H9 (cell line): ENCODE measurements around the gene XPO1. TPM values are rescaled to one million over a fixed set of nuclear protein-coding genes. Genes with fewer than 3 reads are reported as not detected.

Experiments
- DNase-seq: peaks from one replicate; pipeline ENCODE4 v3.0.0-alpha.2; 2017
- H2AFZ ChIP-seq: one replicate; pipeline ENCODE4 v1.6.1; 2013; ENCODE audit warnings: mild to moderate bottlenecking, low read length, control low read depth, moderate library complexity
- H2AK5ac ChIP-seq: 2 replicates; pipeline ENCODE4 v1.6.1; 2013; ENCODE audit warnings: low read length, control low read depth, mixed read lengths; ENCODE audit not compliant: insufficient read length
- H2BK120ac ChIP-seq: one replicate; pipeline ENCODE4 v1.6.1; 2013; ENCODE audit warnings: low read depth, mild to moderate bottlenecking, low read length, control low read depth, inconsistent platforms; ENCODE audit not compliant: poor library complexity, severe bottlenecking
- H2BK12ac ChIP-seq: 2 replicates; pipeline ENCODE4 v1.6.1; 2013; ENCODE audit warnings: low read length, control low read depth, mixed read lengths, low read depth; ENCODE audit not compliant: insufficient read length
- H2BK15ac ChIP-seq: 2 replicates; pipeline ENCODE4 v1.6.1; 2013; ENCODE audit warnings: low read depth, low read length, control low read depth
- H2BK20ac ChIP-seq: one replicate; pipeline ENCODE4 v1.6.1; 2013; ENCODE audit warnings: low read depth, mild to moderate bottlenecking, low read length, control low read depth, inconsistent platforms; ENCODE audit not compliant: poor library complexity, severe bottlenecking
- H2BK5ac ChIP-seq: 2 replicates; pipeline ENCODE4 v1.6.1; 2013; ENCODE audit warnings: low read length, control low read depth, mixed read lengths; ENCODE audit not compliant: insufficient read length
- H3K14ac ChIP-seq: 2 replicates; pipeline ENCODE4 v1.6.1; 2013; ENCODE audit warnings: low read length, control low read depth; ENCODE audit not compliant: insufficient read depth
- H3K18ac ChIP-seq: 2 replicates; pipeline ENCODE4 v1.6.1; 2013; ENCODE audit warnings: low read depth, mild to moderate bottlenecking, mixed read lengths, low read length, control low read depth; ENCODE audit not compliant: insufficient read length
- H3K23ac ChIP-seq: 2 replicates; pipeline ENCODE4 v1.6.1; 2013; ENCODE audit warnings: low read length, control low read depth, mixed read lengths, low read depth; ENCODE audit not compliant: insufficient read length
- H3K23me2 ChIP-seq: 2 replicates; pipeline ENCODE4 v1.6.1; 2013; ENCODE audit warnings: low read depth, mild to moderate bottlenecking, mixed read lengths, low read length, control low read depth; ENCODE audit not compliant: insufficient read length, poor library complexity, severe bottlenecking
- H3K27ac ChIP-seq: 2 replicates; pipeline ENCODE4 v1.5.1; 2013; ENCODE audit warnings: low read length, control low read depth, mixed read lengths, low read depth; ENCODE audit not compliant: insufficient read length
- H3K27me3 ChIP-seq: 2 replicates; pipeline ENCODE4 v1.6.1; 2013; ENCODE audit warnings: low read length, control low read depth, inconsistent platforms; ENCODE audit not compliant: insufficient read depth
- H3K4ac ChIP-seq: 2 replicates; pipeline ENCODE4 v1.6.1; 2013; ENCODE audit warnings: low read depth, mild to moderate bottlenecking, control low read depth, inconsistent platforms, low read length, moderate library complexity
- H3K4me1 ChIP-seq: 2 replicates; pipeline ENCODE4 v1.6.1; 2013; ENCODE audit warnings: low read length, control low read depth, inconsistent platforms; ENCODE audit not compliant: insufficient read depth
- H3K4me2 ChIP-seq: 2 replicates; pipeline ENCODE4 v1.6.1; 2013; ENCODE audit warnings: low read length, control low read depth, mixed read lengths; ENCODE audit not compliant: insufficient read length, insufficient read depth
- H3K56ac ChIP-seq: 2 replicates; pipeline ENCODE4 v1.6.1; 2013; ENCODE audit warnings: low read depth, mild to moderate bottlenecking, mixed read lengths, low read length, control low read depth; ENCODE audit not compliant: insufficient read length
- H3K79me1 ChIP-seq: 2 replicates; pipeline ENCODE4 v1.6.1; 2013; ENCODE audit warnings: low read depth, mild to moderate bottlenecking, moderate library complexity, low read length, control low read depth, inconsistent platforms; ENCODE audit not compliant: insufficient read depth, poor library complexity, severe bottlenecking
- H3K79me2 ChIP-seq: 2 replicates; pipeline ENCODE4 v1.6.1; 2013; ENCODE audit warnings: low read length, control low read depth, inconsistent platforms; ENCODE audit not compliant: insufficient read depth
- H3K9ac ChIP-seq: 2 replicates; pipeline ENCODE4 v1.6.1; 2013; ENCODE audit warnings: low read length, control low read depth, mixed read lengths; ENCODE audit not compliant: insufficient read length; ENCODE audit errors: extremely low read depth
- H3K9me3 ChIP-seq: one replicate; pipeline ENCODE4 v1.6.1; 2013; ENCODE audit warnings: low read depth, low read length, inconsistent platforms; ENCODE audit not compliant: control insufficient read depth
- H3T11ph ChIP-seq: one replicate; pipeline ENCODE4 v1.6.1; 2013; ENCODE audit warnings: mild to moderate bottlenecking, low read length, control low read depth, inconsistent platforms
- H4K20me1 ChIP-seq: one replicate; pipeline ENCODE4 v1.6.1; 2013; ENCODE audit not compliant: control insufficient read depth, insufficient read length, insufficient read depth
- H4K5ac ChIP-seq: 2 replicates; pipeline ENCODE4 v1.6.1; 2013; ENCODE audit warnings: low read depth, mild to moderate bottlenecking, mixed read lengths, low read length, control low read depth; ENCODE audit not compliant: insufficient read length
- H4K8ac ChIP-seq: replicated peaks from 2 replicates; pipeline ENCODE4 v1.6.1; 2013; ENCODE audit warnings: low read length, control low read depth, mixed read lengths, low read depth; ENCODE audit not compliant: insufficient read length
- H4K91ac ChIP-seq: 2 replicates; pipeline ENCODE4 v1.6.1; 2013; ENCODE audit warnings: low read depth, mild to moderate bottlenecking, moderate library complexity, mixed read lengths, low read length, control low read depth; ENCODE audit not compliant: insufficient read length
- H3K27ac Mint-ChIP-seq, 3 experiments: 2 replicates in 2 of 3; 3 replicates in 1 of 3; pipeline ENCODE4 v1.8.0; 2020 to 2021; ENCODE audit warnings: mixed read lengths in 3 of 3, mild to moderate bottlenecking in 1 of 3, moderate library complexity in 1 of 3
- H3K27me3 Mint-ChIP-seq: 2 replicates; pipeline ENCODE4 v1.8.0; 2021; ENCODE audit warnings: low read depth, mild to moderate bottlenecking, moderate library complexity, mixed read lengths
- H3K36me3 Mint-ChIP-seq, 3 experiments: 2 replicates in 2 of 3; 3 replicates in 1 of 3; pipeline ENCODE4 v1.8.0; 2020 to 2021; ENCODE audit warnings: low read depth in 3 of 3, mixed read lengths in 3 of 3; ENCODE audit not compliant: insufficient read depth in 1 of 3
- H3K4me1 Mint-ChIP-seq, 2 experiments: 2 replicates each; pipeline ENCODE4 v1.8.0; 2020; ENCODE audit warnings: mixed read lengths in 2 of 2
- H3K4me3 Mint-ChIP-seq, 2 experiments: 2 replicates in 1 of 2; 3 replicates in 1 of 2; pipeline ENCODE4 v1.8.0; 2020 to 2021; ENCODE audit warnings: mild to moderate bottlenecking in 2 of 2, mixed read lengths in 2 of 2, moderate library complexity in 1 of 2
- H3K9me3 Mint-ChIP-seq, 2 experiments: 2 replicates in 1 of 2; 3 replicates in 1 of 2; pipeline ENCODE4 v1.8.0; 2020; ENCODE audit warnings: mild to moderate bottlenecking in 2 of 2, mixed read lengths in 2 of 2, moderate library complexity in 1 of 2
- WGBS: extraction: QIAGEN DNeasy Blood & Tissue Kit; methylation state at CpG from one replicate; pipeline ENCODE4 v1.1.7; 2013; ENCODE audit warnings: missing lambda C conversion rate, low lambda C conversion rate, mixed read lengths; ENCODE audit not compliant: insufficient read length; ENCODE audit errors: extremely low coverage; 5-methylcytosine and 5-hydroxymethylcytosine counted together
- total RNA-seq: library from RNA; stranded (reverse); gene quantifications from 2 replicates; pipeline ENCODE4 v1.2.1, GENCODE V29; 2021
- TF ChIP-seq, protein P1 (sequence below): fragments of 200-600 bp; sonication (generic); conservative IDR thresholded peaks from 3 replicates; pipeline ENCODE4 v1.8.0; 2021; ENCODE audit warnings: antibody characterized with exemption, mild to moderate bottlenecking

The XPO1 gene
- total RNA-seq, 1 experiment from 2014 or later: 320 TPM

DNA sequence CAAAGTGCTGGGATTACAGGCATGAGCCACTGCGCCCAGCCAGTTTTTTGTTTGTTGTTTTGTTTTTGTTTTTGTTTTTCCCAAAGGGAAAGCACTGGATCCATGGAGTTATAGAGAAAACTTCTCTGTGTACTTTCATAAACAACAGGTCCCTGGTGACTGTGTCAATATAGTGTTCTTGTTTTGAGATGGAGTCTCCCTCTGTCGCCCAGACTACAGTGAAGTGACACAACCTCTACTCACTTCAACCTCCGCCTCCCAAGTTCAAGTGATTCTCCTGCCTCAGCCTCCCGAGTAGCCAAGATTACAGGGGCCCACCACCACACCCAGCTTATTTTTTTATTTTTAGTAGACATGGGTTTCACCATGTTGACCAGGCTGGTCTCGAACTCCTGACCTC lies 83.8 kb downstream of the XPO1 start:
- Histone ChIP-seq H3K14ac (no peak overlapping the region), H3K79me2 (peaks cover 58% of the 10 kb centered on the region; the same call in 1 of the 2 replicates), H3K27ac (no peak overlapping the region), H4K5ac (no peak overlapping the region), H3K27me3 (no peaks in the 10 kb centered on the region), H3K23ac (no peak overlapping the region), H4K20me1 (no peaks in the 10 kb centered on the region), H2AFZ (no peak overlapping the region), H3K18ac (no peak overlapping the region), H3K4me1 (no peaks in the 10 kb centered on the region; the same call in 1 of the 2 replicates), H3K79me1 (peaks cover 6% of the 10 kb centered on the region), H2BK12ac (no peak overlapping the region), H3K56ac (no peak overlapping the region), H4K8ac (no peak overlapping the region), H2BK120ac (no peak overlapping the region), H3K4ac (no peak overlapping the region), H2BK15ac (no peak overlapping the region), H3T11ph (no peak overlapping the region), H3K9me3 (no peaks in the 10 kb centered on the region), H2AK5ac (no peak overlapping the region), H3K9ac (no peak overlapping the region), H3K4me2 (no peak overlapping the region), H2BK20ac (no peak overlapping the region), H2BK5ac (no peak overlapping the region), H4K91ac (no peak overlapping the region), H3K23me2 (no peaks in the 10 kb centered on the region)
- DNase-seq: no peak
- H3K4me3 Mint-ChIP-seq: no peak overlapping the region
- TF ChIP-seq, protein P1, sequence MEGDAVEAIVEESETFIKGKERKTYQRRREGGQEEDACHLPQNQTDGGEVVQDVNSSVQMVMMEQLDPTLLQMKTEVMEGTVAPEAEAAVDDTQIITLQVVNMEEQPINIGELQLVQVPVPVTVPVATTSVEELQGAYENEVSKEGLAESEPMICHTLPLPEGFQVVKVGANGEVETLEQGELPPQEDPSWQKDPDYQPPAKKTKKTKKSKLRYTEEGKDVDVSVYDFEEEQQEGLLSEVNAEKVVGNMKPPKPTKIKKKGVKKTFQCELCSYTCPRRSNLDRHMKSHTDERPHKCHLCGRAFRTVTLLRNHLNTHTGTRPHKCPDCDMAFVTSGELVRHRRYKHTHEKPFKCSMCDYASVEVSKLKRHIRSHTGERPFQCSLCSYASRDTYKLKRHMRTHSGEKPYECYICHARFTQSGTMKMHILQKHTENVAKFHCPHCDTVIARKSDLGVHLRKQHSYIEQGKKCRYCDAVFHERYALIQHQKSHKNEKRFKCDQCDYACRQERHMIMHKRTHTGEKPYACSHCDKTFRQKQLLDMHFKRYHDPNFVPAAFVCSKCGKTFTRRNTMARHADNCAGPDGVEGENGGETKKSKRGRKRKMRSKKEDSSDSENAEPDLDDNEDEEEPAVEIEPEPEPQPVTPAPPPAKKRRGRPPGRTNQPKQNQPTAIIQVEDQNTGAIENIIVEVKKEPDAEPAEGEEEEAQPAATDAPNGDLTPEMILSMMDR: no peak
- H3K27ac Mint-ChIP-seq: no peak overlapping the region; a peak in 1 of 7 replicates
- H3K27me3 Mint-ChIP-seq: no peaks in the 10 kb centered on the region
- H3K36me3 Mint-ChIP-seq: peaks cover 9 to 16% (median 11%) of the 10 kb centered on the region in 3 experiments; a peak in 6 of 7 replicates
- H3K9me3 Mint-ChIP-seq: peaks cover 2% of the 10 kb centered on the region in 2 experiments; a peak in 1 of 5 replicates
- H3K4me1 Mint-ChIP-seq: peaks cover 4 to 5% of the 10 kb centered on the region in 2 experiments; a peak in 2 of 4 replicates
- no CpG with 5 or more reads among the region's 5 CpGs for WGBS
